A673 (cell line): ENCODE results near the gene AUH. TPM values are rescaled to one million over a fixed set of nuclear protein-coding genes. Genes with fewer than 3 reads are reported as not detected.

ENCODE experiments used
- BruUV-seq: library from RNA; stranded (reverse); fragments of 400-500 nt; replicated peaks from 2 replicates; lab custom pipeline; 2021; lab: Mats Ljungman, UMichigan
- CTCF ChIA-PET: fragments of 300-600 bp; sonication (Branson Sonifier 250); formaldehyde crosslinking; loops from one replicate; lab custom pipeline; 2022; ENCODE audit warnings: antibody characterized with exemption; lab: Charles Lee
- POLR2A ChIA-PET: fragments of 300-600 bp; sonication (Branson Sonifier 250); formaldehyde crosslinking; loops from one replicate; lab custom pipeline; 2022; ENCODE audit warnings: antibody characterized with exemption; ENCODE audit not compliant: low non-redundant PET; lab: Charles Lee
- DNase-seq: peaks from one replicate; pipeline ENCODE4 v3.0.0-alpha.2; 2015; ENCODE audit warnings: low spot score
- H3K27ac ChIP-seq: fragments of 200-600 bp; sonication (generic); 2 replicates; pipeline ENCODE4 v1.5.1; 2016; ENCODE audit warnings: mixed run types, low read depth, mild to moderate bottlenecking, mixed read lengths, antibody characterized with exemption, low read length; ENCODE audit not compliant: poor library complexity, severe bottlenecking
- H3K27me3 ChIP-seq: fragments of 200-600 bp; sonication (generic); replicated peaks from 2 replicates; pipeline ENCODE4 v1.6.1; 2017; ENCODE audit warnings: mixed run types, low read depth, mild to moderate bottlenecking, mixed read lengths, antibody characterized with exemption, low read length; ENCODE audit not compliant: insufficient read depth, poor library complexity
- H3K36me3 ChIP-seq: fragments of 200-600 bp; sonication (generic); 2 replicates; pipeline ENCODE4 v1.6.1; 2016; ENCODE audit warnings: mixed run types, mild to moderate bottlenecking, mixed read lengths, antibody characterized with exemption, low read length; ENCODE audit not compliant: insufficient read depth, poor library complexity, severe bottlenecking
- H3K4me1 ChIP-seq: fragments of 200-600 bp; sonication (generic); 2 replicates; pipeline ENCODE4 v1.6.1; 2017; ENCODE audit warnings: mixed run types, mild to moderate bottlenecking, mixed read lengths, antibody characterized with exemption, low read length; ENCODE audit not compliant: insufficient read depth, poor library complexity, severe bottlenecking
- H3K4me3 ChIP-seq: fragments of 200-600 bp; sonication (generic); 2 replicates; pipeline ENCODE4 v1.5.1; 2016; ENCODE audit warnings: low read depth, mixed run types, mild to moderate bottlenecking, mixed read lengths, low read length; ENCODE audit not compliant: poor library complexity, severe bottlenecking
- H3K9me3 ChIP-seq: fragments of 200-600 bp; sonication (generic); 2 replicates; pipeline ENCODE4 v1.6.1; 2016; ENCODE audit warnings: mixed run types, low read depth, mild to moderate bottlenecking, mixed read lengths, antibody characterized with exemption, low read length; ENCODE audit not compliant: poor library complexity, severe bottlenecking
- CTCF ChIP-seq: fragments of 300-800, 200-600 bp; sonication (generic); conservative IDR thresholded peaks from 2 replicates; pipeline ENCODE4 v1.5.1; 2017; ENCODE audit warnings: low read depth, mild to moderate bottlenecking, antibody characterized with exemption, low read length, moderate library complexity, mixed read lengths
- EZH2 ChIP-seq: fragments of 200-600 bp; sonication (generic); IDR thresholded peaks from 2 replicates; pipeline ENCODE4 v1.6.1; 2017; ENCODE audit warnings: borderline replicate concordance, low read depth, mild to moderate bottlenecking, mixed read lengths, antibody characterized with exemption, low read length; ENCODE audit not compliant: poor library complexity, severe bottlenecking
- intact Hi-C: fragments of 100-400 bp; cut with micrococcal nuclease; formaldehyde crosslinking; loops from one replicate; pipeline ENCODE4 v1.10.0; 2022; ENCODE audit not compliant: unreplicated experiment
- total RNA-seq: library from RNA; stranded (reverse); gene quantifications from 2 replicates; pipeline ENCODE4 v1.2.3, GENCODE V29; 2021

The AUH gene
- total RNA-seq, 1 experiment from 2014 or later, result 12.3 TPM

DNA sequence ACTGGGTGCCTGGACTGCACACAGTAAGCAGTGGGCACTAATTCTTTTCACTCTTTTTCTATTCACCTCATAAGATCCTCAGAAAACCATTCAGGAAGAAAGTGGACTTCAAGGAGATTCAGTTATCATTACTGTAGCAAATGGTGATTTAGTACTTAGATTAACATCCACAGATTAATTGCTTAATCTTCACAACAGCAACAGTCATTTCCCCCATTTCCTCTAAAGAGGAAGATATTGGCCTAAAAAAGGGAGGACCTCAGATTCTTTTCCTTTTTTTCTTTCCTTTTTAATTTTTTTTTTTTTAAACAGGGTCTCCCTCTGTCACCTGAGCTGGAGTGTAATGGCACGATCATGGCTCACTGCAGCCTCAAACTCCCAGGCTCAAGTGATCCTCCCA, 64.4 kb downstream of the AUH start:
- ChIA-PET CTCF (no interaction called here), POLR2A (no interaction called here)
- intact Hi-C loops, result no loop called here
- Histone ChIP-seq H3K36me3 (no peaks in the 10 kb centered on the region), H3K27ac (no peak overlapping the region), H3K27me3 (no peaks in the 10 kb centered on the region), H3K4me1 (no peaks in the 10 kb centered on the region), H3K4me3 (no peak overlapping the region), H3K9me3 (no peaks in the 10 kb centered on the region)
- TF ChIP-seq EZH2 (no peak), CTCF (no peak)
- DNase-seq, result no peak
- BruUV-seq, result no TSS peak

GRCh38 chr9:91296354-91296753, 65.4 kb downstream of the AUH start:
- no peaks in the 10 kb centered on the region for H3K4me1 ChIP-seq
- intact Hi-C loops, result no loop called here
- H3K27ac ChIP-seq, result no peak overlapping the region
- no peak for DNase-seq
- BruUV-seq, result no TSS peak
- no peaks in the 10 kb centered on the region for H3K9me3 ChIP-seq
- H3K36me3 ChIP-seq, result no peaks in the 10 kb centered on the region
- H3K4me3 ChIP-seq, result no peak overlapping the region
- no peak for TF ChIP-seq EZH2
- no peak for TF ChIP-seq CTCF
- no peaks in the 10 kb centered on the region for H3K27me3 ChIP-seq
- ChIA-PET POLR2A (no interaction called here), CTCF (no interaction called here)

DNA sequence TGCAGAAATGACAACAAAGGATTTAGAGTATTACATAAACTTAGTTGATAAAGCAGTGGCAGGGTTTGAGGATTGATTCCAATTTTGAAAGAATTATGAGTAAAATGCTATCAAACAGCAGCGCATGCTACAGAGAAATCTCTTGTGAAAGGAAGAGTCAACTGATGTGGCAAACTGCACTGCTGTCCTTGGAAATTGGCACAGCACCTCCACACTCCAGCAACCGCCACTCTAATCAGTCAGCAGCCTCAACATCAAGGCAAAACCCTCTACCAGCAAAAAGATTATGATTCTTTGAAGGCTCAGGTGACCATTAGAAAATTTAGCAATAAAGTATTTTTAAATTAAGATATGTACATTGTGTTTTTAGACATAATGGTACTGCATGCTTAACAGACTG, 66.4 kb downstream of the AUH start:
- no TSS peak for BruUV-seq

More for the DNA sequence above, 66.4 kb downstream of the AUH start:
- POLR2A ChIA-PET, result no interaction called here
- H3K4me1 ChIP-seq, result no peaks in the 10 kb centered on the region
- H3K36me3 ChIP-seq, result no peaks in the 10 kb centered on the region
- no peak overlapping the region for H3K4me3 ChIP-seq
- no peak for TF ChIP-seq CTCF
- TF ChIP-seq EZH2, result no peak
- H3K27me3 ChIP-seq, result no peaks in the 10 kb centered on the region
- no peaks in the 10 kb centered on the region for H3K9me3 ChIP-seq
- DNase-seq, result no peak
- intact Hi-C loops, result no loop called here
- no peak overlapping the region for H3K27ac ChIP-seq
- CTCF ChIA-PET, result no interaction called here
